Calu3 (cell line): ENCODE measurements around the gene GOT1. TPM values are rescaled to one million over a fixed set of nuclear protein-coding genes. Genes with fewer than 3 reads are reported as not detected.

Source experiments
- BruUV-seq: library from RNA; stranded (reverse); fragments of 400-500 nt; replicated peaks from 2 replicates; lab custom pipeline; 2021; lab: Mats Ljungman, UMichigan
- CTCF ChIA-PET: fragments of 300-600 bp; sonication (Branson Sonifier 250); formaldehyde crosslinking; loops from one replicate; lab custom pipeline; 2022; ENCODE audit warnings: antibody characterized with exemption; lab: Charles Lee
- DNase-seq: peaks from one replicate; pipeline ENCODE4 v3.0.0; 2022
- H3K27ac Mint-ChIP-seq: one replicate; pipeline ENCODE4 v1.8.0; 2022; ENCODE audit warnings: mixed read lengths; ENCODE audit not compliant: unreplicated experiment
- H3K27me3 Mint-ChIP-seq: one replicate; pipeline ENCODE4 v1.8.0; 2022; ENCODE audit warnings: mixed read lengths; ENCODE audit not compliant: unreplicated experiment
- H3K36me3 Mint-ChIP-seq: one replicate; pipeline ENCODE4 v1.8.0; 2022; ENCODE audit warnings: mild to moderate bottlenecking, moderate library complexity, mixed read lengths; ENCODE audit not compliant: insufficient read depth, unreplicated experiment
- H3K4me1 Mint-ChIP-seq: one replicate; pipeline ENCODE4 v1.8.0; 2022; ENCODE audit warnings: mild to moderate bottlenecking, low read depth, mixed read lengths; ENCODE audit not compliant: unreplicated experiment
- H3K4me3 Mint-ChIP-seq: one replicate; pipeline ENCODE4 v1.8.0; 2022; ENCODE audit warnings: mild to moderate bottlenecking, low read depth, moderate library complexity, mixed read lengths; ENCODE audit not compliant: unreplicated experiment
- H3K9me3 Mint-ChIP-seq: one replicate; pipeline ENCODE4 v1.8.0; 2022; ENCODE audit warnings: low read depth, mixed read lengths; ENCODE audit not compliant: unreplicated experiment
- intact Hi-C: fragments of 100-400 bp; cut with micrococcal nuclease; formaldehyde crosslinking; loops from one replicate; pipeline ENCODE4 v1.10.0; 2022; ENCODE audit not compliant: unreplicated experiment
- total RNA-seq: library from RNA; stranded (reverse); gene quantifications from 2 replicates; pipeline ENCODE4 v1.2.3, GENCODE V29; 2022
- TF ChIP-seq, protein P1 (sequence below): fragments of 200-600 bp; IDR thresholded peaks from one replicate; pipeline ENCODE4 v1.8.0; 2022; ENCODE audit warnings: antibody characterized with exemption; ENCODE audit not compliant: unreplicated experiment

The GOT1 gene
- total RNA-seq, 1 experiment from 2014 or later, result 35.6 TPM

DNA sequence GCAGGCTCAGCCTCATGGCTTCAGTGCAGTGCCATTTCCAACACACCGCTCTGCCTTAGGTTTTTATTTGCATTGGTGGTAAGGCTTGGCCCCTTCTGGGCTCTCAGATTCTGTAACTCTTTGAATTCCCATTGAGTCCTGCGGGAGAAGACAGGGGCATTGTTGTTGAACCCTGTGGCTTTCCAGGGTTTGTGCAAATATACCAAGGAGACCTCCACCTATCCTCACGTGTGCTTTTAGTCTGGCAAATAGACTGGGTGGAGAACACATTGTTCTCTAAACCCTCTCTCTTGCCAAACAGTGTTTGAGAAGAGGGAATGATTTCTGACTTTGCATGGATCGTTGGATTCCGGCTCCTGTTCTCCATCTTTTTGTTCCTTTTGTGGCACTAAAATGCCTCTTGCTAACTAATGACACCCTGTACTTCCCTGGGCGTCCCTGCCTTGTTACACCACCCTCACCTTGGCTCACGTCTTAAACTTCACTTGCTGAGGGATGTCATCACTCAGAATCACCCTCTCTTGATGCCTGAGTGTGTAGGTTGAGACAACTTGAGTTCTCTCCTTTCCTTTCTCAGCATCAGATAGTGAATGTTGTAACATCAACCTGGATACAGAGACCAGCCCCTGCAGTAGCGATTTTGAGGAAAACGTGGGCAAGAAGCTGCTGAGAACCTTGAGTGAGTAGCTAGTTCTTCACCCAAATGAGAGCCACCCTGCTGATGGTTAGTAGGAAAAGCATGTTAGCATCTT is 40.5 kb downstream of the GOT1 start:
- no peak overlapping the region for H3K4me3 Mint-ChIP-seq
- H3K27me3 Mint-ChIP-seq, result no peaks in the 10 kb centered on the region
- H3K4me1 Mint-ChIP-seq, result no peaks in the 10 kb centered on the region
- TF ChIP-seq, protein P1, sequence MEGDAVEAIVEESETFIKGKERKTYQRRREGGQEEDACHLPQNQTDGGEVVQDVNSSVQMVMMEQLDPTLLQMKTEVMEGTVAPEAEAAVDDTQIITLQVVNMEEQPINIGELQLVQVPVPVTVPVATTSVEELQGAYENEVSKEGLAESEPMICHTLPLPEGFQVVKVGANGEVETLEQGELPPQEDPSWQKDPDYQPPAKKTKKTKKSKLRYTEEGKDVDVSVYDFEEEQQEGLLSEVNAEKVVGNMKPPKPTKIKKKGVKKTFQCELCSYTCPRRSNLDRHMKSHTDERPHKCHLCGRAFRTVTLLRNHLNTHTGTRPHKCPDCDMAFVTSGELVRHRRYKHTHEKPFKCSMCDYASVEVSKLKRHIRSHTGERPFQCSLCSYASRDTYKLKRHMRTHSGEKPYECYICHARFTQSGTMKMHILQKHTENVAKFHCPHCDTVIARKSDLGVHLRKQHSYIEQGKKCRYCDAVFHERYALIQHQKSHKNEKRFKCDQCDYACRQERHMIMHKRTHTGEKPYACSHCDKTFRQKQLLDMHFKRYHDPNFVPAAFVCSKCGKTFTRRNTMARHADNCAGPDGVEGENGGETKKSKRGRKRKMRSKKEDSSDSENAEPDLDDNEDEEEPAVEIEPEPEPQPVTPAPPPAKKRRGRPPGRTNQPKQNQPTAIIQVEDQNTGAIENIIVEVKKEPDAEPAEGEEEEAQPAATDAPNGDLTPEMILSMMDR, result no peak
- no peaks in the 10 kb centered on the region for H3K9me3 Mint-ChIP-seq
- peaks cover 20% of the 10 kb centered on the region for H3K36me3 Mint-ChIP-seq
- H3K27ac Mint-ChIP-seq, result no peak overlapping the region
- no TSS peak for BruUV-seq
- no peak for DNase-seq
- intact Hi-C loops, result loop anchor here (10.0 kb wide), 1 partner anchor 295 kb away; no protein-coding TSS in a partner anchor
- CTCF ChIA-PET, result no interaction called here

DNA sequence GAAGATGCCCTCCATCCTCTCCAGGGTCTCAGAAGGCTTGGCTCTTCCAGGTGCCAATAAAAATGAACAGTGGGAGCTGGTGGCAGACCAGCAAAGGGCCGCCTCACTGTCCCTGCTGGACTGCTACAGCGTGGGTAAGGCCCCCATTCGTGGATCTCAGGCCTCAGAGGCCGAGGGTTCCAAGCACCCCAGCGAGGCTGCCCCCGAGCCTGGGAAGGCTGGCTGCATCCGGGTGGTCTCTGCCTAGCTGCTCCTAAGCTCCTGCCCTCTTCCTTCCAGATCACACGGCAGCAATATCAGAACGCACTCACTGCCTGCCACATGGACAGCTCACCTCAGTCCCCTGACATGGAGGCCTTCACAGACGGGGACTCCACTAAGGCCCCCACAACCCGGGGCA is 42.9 kb downstream of the GOT1 start:
- Mint-ChIP-seq H3K4me3 (no peak overlapping the region), H3K27me3 (no peaks in the 10 kb centered on the region), H3K27ac (no peak overlapping the region), H3K36me3 (peaks cover 8% of the 10 kb centered on the region), H3K4me1 (no peaks in the 10 kb centered on the region), H3K9me3 (no peaks in the 10 kb centered on the region)
- TF ChIP-seq, protein P1, result no peak
- intact Hi-C loops, result no loop called here
- DNase-seq, result no peak
- BruUV-seq, result no TSS peak
- CTCF ChIA-PET, result interaction anchor here (1.1 kb wide), 1 partner anchor 13 kb away, joined by 3 read pairs; no protein-coding TSS in a partner anchor

DNA sequence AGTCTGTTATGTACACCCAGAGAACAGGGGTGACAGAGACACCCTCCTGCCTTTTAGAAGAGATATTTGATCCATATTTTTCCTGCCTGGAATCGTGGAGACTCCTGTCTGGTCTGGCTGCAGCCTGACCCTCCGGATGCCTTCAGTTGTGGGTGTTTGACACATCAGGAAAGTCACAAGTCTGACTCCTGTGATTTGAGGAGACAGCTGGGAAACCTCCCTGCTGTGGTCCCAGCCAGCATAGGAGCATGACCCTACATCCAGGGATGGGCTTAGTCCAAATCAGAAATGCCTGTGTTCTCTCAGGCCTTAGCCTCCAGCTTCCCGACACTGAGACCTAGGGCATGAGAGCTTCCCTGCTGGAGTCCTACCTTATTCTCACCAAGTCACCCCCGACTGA is 43.4 kb downstream of the GOT1 start:
- no TSS peak for BruUV-seq
- Mint-ChIP-seq H3K4me1 (no peaks in the 10 kb centered on the region), H3K27me3 (no peaks in the 10 kb centered on the region), H3K27ac (no peak overlapping the region), H3K4me3 (no peak overlapping the region), H3K9me3 (no peaks in the 10 kb centered on the region), H3K36me3 (peaks cover 5% of the 10 kb centered on the region)
- TF ChIP-seq, protein P1, result no peak
- intact Hi-C loops, result no loop called here
- DNase-seq, result no peak
- CTCF ChIA-PET, result no interaction called here

DNA sequence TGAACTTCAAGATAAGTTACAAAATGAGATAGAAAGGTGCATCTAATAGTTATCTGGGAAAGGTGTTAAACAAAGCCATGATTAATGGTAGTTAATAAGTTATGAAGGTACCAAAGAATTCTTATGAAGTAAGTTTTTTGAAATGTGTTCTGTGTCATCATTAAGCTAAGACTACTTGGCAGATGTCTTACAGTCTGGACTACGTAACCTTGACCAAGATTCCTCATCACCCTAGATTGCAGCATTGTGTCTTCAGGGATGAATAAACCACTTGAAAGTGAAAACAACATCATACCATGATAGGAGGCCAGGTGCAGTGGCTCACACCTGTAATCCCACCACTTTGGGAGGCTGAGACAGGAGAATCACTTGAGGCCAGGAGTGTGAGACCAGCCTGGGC is 48.2 kb downstream of the GOT1 start:
- H3K4me3 Mint-ChIP-seq, result no peak overlapping the region
- H3K36me3 Mint-ChIP-seq, result no peaks in the 10 kb centered on the region
- TF ChIP-seq, protein P1, result no peak

More for the DNA sequence above, 48.2 kb downstream of the GOT1 start:
- no peak for DNase-seq
- intact Hi-C loops, result no loop called here
- Mint-ChIP-seq H3K27me3 (no peaks in the 10 kb centered on the region), H3K27ac (no peak overlapping the region), H3K4me1 (no peaks in the 10 kb centered on the region), H3K9me3 (no peaks in the 10 kb centered on the region)
- no TSS peak for BruUV-seq
- CTCF ChIA-PET, result no interaction called here
